ENCODE measurements around the gene TRHDE.

The TRHDE gene

GRCh38 chr12:72250346-72250745, 21.8 kb upstream of the TRHDE start:
- no peaks in the 10 kb centered on the region for H3K36me3 ChIP-seq (ENCODE audit: control insufficient read depth in 1 of 2, insufficient read depth in 2 of 2, low read length in 2 of 2)
- no peaks in the 10 kb centered on the region for H3K4me1 ChIP-seq (ENCODE audit: control insufficient read depth in 1 of 2, insufficient read depth in 2 of 2, low read length in 2 of 2)
- H3K27me3 ChIP-seq (ENCODE audit: control insufficient read depth in 1 of 2, insufficient read depth in 2 of 2, low read length in 2 of 2) = no peaks in the 10 kb centered on the region
- H3K27ac ChIP-seq (ENCODE audit: low read depth, low read length) = no peak overlapping the region
- no peaks in the 10 kb centered on the region for H3K9me3 ChIP-seq (ENCODE audit: control insufficient read depth in 1 of 2, low read length in 2 of 2)
- H3K4me3 ChIP-seq (ENCODE audit: low read depth in 1 of 2, low read length in 2 of 2) = no peak overlapping the region
- no peak overlapping the region for H3K9ac ChIP-seq (ENCODE audit: low read depth in 1 of 2, low read length in 2 of 2)

GRCh38 chr12:72256725-72257124, 15.4 kb upstream of the TRHDE start:
- H3K4me1 ChIP-seq (ENCODE audit: control insufficient read depth in 1 of 2, insufficient read depth in 2 of 2, low read length in 2 of 2) = no peaks in the 10 kb centered on the region
- H3K4me3 ChIP-seq (ENCODE audit: low read depth in 1 of 2, low read length in 2 of 2) = no peak overlapping the region
- H3K36me3 ChIP-seq (ENCODE audit: control insufficient read depth in 1 of 2, insufficient read depth in 2 of 2, low read length in 2 of 2) = no peaks in the 10 kb centered on the region
- H3K9ac ChIP-seq (ENCODE audit: low read depth in 1 of 2, low read length in 2 of 2) = no peak overlapping the region
- H3K27me3 ChIP-seq (ENCODE audit: control insufficient read depth in 1 of 2, insufficient read depth in 2 of 2, low read length in 2 of 2) = peaks cover 0 to 2% of the 10 kb centered on the region in 2 donors
- H3K9me3 ChIP-seq (ENCODE audit: control insufficient read depth in 1 of 2, low read length in 2 of 2) = no peaks in the 10 kb centered on the region
- H3K27ac ChIP-seq (ENCODE audit: low read depth, low read length) = no peak overlapping the region

GRCh38 chr12:72261885-72262284, 10.3 kb upstream of the TRHDE start:
- Histone ChIP-seq H3K36me3 (ENCODE audit: control insufficient read depth in 1 of 2, insufficient read depth in 2 of 2, low read length in 2 of 2) (no peaks in the 10 kb centered on the region), H3K9me3 (ENCODE audit: control insufficient read depth in 1 of 2, low read length in 2 of 2) (no peaks in the 10 kb centered on the region), H3K4me1 (ENCODE audit: control insufficient read depth in 1 of 2, insufficient read depth in 2 of 2, low read length in 2 of 2) (no peaks in the 10 kb centered on the region), H3K27ac (ENCODE audit: low read depth, low read length) (no peak overlapping the region), H3K27me3 (ENCODE audit: control insufficient read depth in 1 of 2, insufficient read depth in 2 of 2, low read length in 2 of 2) (peaks cover 0 to 5% of the 10 kb centered on the region in 2 donors), H3K9ac (ENCODE audit: low read depth in 1 of 2, low read length in 2 of 2) (no peak overlapping the region), H3K4me3 (ENCODE audit: low read depth in 1 of 2, low read length in 2 of 2) (no peak overlapping the region)

GRCh38 chr12:72264548-72265175, 7.5 kb upstream of the TRHDE start:
- no peaks in the 10 kb centered on the region for H3K9me3 ChIP-seq (ENCODE audit: control insufficient read depth in 1 of 2, low read length in 2 of 2)
- H3K9ac ChIP-seq (ENCODE audit: low read depth in 1 of 2, low read length in 2 of 2) = no peak overlapping the region
- no peak overlapping the region for H3K4me3 ChIP-seq (ENCODE audit: low read depth in 1 of 2, low read length in 2 of 2)
- peaks cover 0 to 5% of the 10 kb centered on the region in 2 donors for H3K27me3 ChIP-seq (ENCODE audit: control insufficient read depth in 1 of 2, insufficient read depth in 2 of 2, low read length in 2 of 2)
- no peak overlapping the region for H3K27ac ChIP-seq (ENCODE audit: low read depth, low read length)
- no peaks in the 10 kb centered on the region for H3K4me1 ChIP-seq (ENCODE audit: control insufficient read depth in 1 of 2, insufficient read depth in 2 of 2, low read length in 2 of 2)
- H3K36me3 ChIP-seq (ENCODE audit: control insufficient read depth in 1 of 2, insufficient read depth in 2 of 2, low read length in 2 of 2) = no peaks in the 10 kb centered on the region

- Histone ChIP-seq H3K4me3 (ENCODE audit: low read depth in 1 of 2, low read length in 2 of 2) (no peak overlapping the region), H3K27me3 (ENCODE audit: control insufficient read depth in 1 of 2, insufficient read depth in 2 of 2, low read length in 2 of 2) (peaks cover 24 to 25% of the 10 kb centered on the region in 2 donors), H3K9ac (ENCODE audit: low read depth in 1 of 2, low read length in 2 of 2) (no peak overlapping the region), H3K27ac (ENCODE audit: low read depth, low read length) (no peak overlapping the region), H3K4me1 (ENCODE audit: control insufficient read depth in 1 of 2, insufficient read depth in 2 of 2, low read length in 2 of 2) (peaks cover 0 to 11% of the 10 kb centered on the region in 2 donors), H3K36me3 (ENCODE audit: control insufficient read depth in 1 of 2, insufficient read depth in 2 of 2, low read length in 2 of 2) (no peaks in the 10 kb centered on the region), H3K9me3 (ENCODE audit: control insufficient read depth in 1 of 2, low read length in 2 of 2) (no peaks in the 10 kb centered on the region)
Measured at GRCh38 chr12:72267974-72268373, 4.2 kb upstream of the TRHDE start.

- no peak overlapping the region for H3K4me3 ChIP-seq (ENCODE audit: low read depth in 1 of 2, low read length in 2 of 2)
- peaks cover 1 to 15% of the 10 kb centered on the region in 2 donors for H3K4me1 ChIP-seq (ENCODE audit: control insufficient read depth in 1 of 2, insufficient read depth in 2 of 2, low read length in 2 of 2)
- peaks cover 28% of the 10 kb centered on the region in 2 donors for H3K27me3 ChIP-seq (ENCODE audit: control insufficient read depth in 1 of 2, insufficient read depth in 2 of 2, low read length in 2 of 2)
- no peak overlapping the region for H3K27ac ChIP-seq (ENCODE audit: low read depth, low read length)
- H3K9ac ChIP-seq (ENCODE audit: low read depth in 1 of 2, low read length in 2 of 2) = no peak overlapping the region
- no peaks in the 10 kb centered on the region for H3K36me3 ChIP-seq (ENCODE audit: control insufficient read depth in 1 of 2, insufficient read depth in 2 of 2, low read length in 2 of 2)
- H3K9me3 ChIP-seq (ENCODE audit: control insufficient read depth in 1 of 2, low read length in 2 of 2) = no peaks in the 10 kb centered on the region
Measured at GRCh38 chr12:72268386-72268785, 3.8 kb upstream of the TRHDE start.

GRCh38 chr12:72269491-72269890, 2.7 kb upstream of the TRHDE start:
- H3K4me3 ChIP-seq (ENCODE audit: low read depth in 1 of 2, low read length in 2 of 2) = no peak overlapping the region
- no peaks in the 10 kb centered on the region for H3K36me3 ChIP-seq (ENCODE audit: control insufficient read depth in 1 of 2, insufficient read depth in 2 of 2, low read length in 2 of 2)
- H3K4me1 ChIP-seq (ENCODE audit: control insufficient read depth in 1 of 2, insufficient read depth in 2 of 2, low read length in 2 of 2) = peaks cover 4 to 17% of the 10 kb centered on the region in 2 donors
- no peak overlapping the region for H3K9ac ChIP-seq (ENCODE audit: low read depth in 1 of 2, low read length in 2 of 2)
- peaks cover 36 to 39% of the 10 kb centered on the region in 2 donors for H3K27me3 ChIP-seq (ENCODE audit: control insufficient read depth in 1 of 2, insufficient read depth in 2 of 2, low read length in 2 of 2)
- no peaks in the 10 kb centered on the region for H3K9me3 ChIP-seq (ENCODE audit: control insufficient read depth in 1 of 2, low read length in 2 of 2)
- H3K27ac ChIP-seq (ENCODE audit: low read depth, low read length) = no peak overlapping the region

GRCh38 chr12:72270246-72270645, 1.9 kb upstream of the TRHDE start:
- H3K9me3 ChIP-seq (ENCODE audit: control insufficient read depth in 1 of 2, low read length in 2 of 2) = no peaks in the 10 kb centered on the region
- H3K9ac ChIP-seq (ENCODE audit: low read depth in 1 of 2, low read length in 2 of 2) = no peak overlapping the region
- H3K4me3 ChIP-seq (ENCODE audit: low read depth in 1 of 2, low read length in 2 of 2) = no peak overlapping the region
- H3K36me3 ChIP-seq (ENCODE audit: control insufficient read depth in 1 of 2, insufficient read depth in 2 of 2, low read length in 2 of 2) = no peaks in the 10 kb centered on the region
- H3K27ac ChIP-seq (ENCODE audit: low read depth, low read length) = no peak overlapping the region
- H3K27me3 ChIP-seq (ENCODE audit: control insufficient read depth in 1 of 2, insufficient read depth in 2 of 2, low read length in 2 of 2) = peaks cover 41 to 43% of the 10 kb centered on the region in 2 donors
- H3K4me1 ChIP-seq (ENCODE audit: control insufficient read depth in 1 of 2, insufficient read depth in 2 of 2, low read length in 2 of 2) = peaks cover 4 to 17% of the 10 kb centered on the region in 2 donors

- Histone ChIP-seq H3K9me3 (ENCODE audit: control insufficient read depth in 1 of 2, low read length in 2 of 2) (no peaks in the 10 kb centered on the region), H3K9ac (ENCODE audit: low read depth in 1 of 2, low read length in 2 of 2) (no peak overlapping the region), H3K4me1 (ENCODE audit: control insufficient read depth in 1 of 2, insufficient read depth in 2 of 2, low read length in 2 of 2) (peaks cover 4 to 17% of the 10 kb centered on the region in 2 donors), H3K36me3 (ENCODE audit: control insufficient read depth in 1 of 2, insufficient read depth in 2 of 2, low read length in 2 of 2) (no peaks in the 10 kb centered on the region), H3K27ac (ENCODE audit: low read depth, low read length) (no peak overlapping the region), H3K4me3 (ENCODE audit: low read depth in 1 of 2, low read length in 2 of 2) (peak overlapping the region; percentile 68 to 71), H3K27me3 (ENCODE audit: control insufficient read depth in 1 of 2, insufficient read depth in 2 of 2, low read length in 2 of 2) (peaks cover 41 to 43% of the 10 kb centered on the region in 2 donors)
Measured at GRCh38 chr12:72270961-72271360, 1.2 kb upstream of the TRHDE start.

- peaks cover 4 to 17% of the 10 kb centered on the region in 2 donors for H3K4me1 ChIP-seq (ENCODE audit: control insufficient read depth in 1 of 2, insufficient read depth in 2 of 2, low read length in 2 of 2)
- H3K36me3 ChIP-seq (ENCODE audit: control insufficient read depth in 1 of 2, insufficient read depth in 2 of 2, low read length in 2 of 2) = no peaks in the 10 kb centered on the region
- H3K9me3 ChIP-seq (ENCODE audit: control insufficient read depth in 1 of 2, low read length in 2 of 2) = no peaks in the 10 kb centered on the region
- H3K4me3 ChIP-seq (ENCODE audit: low read depth in 1 of 2, low read length in 2 of 2) = peak overlapping the region; percentile 68 to 71
- H3K27me3 ChIP-seq (ENCODE audit: control insufficient read depth in 1 of 2, insufficient read depth in 2 of 2, low read length in 2 of 2) = peaks cover 41 to 46% of the 10 kb centered on the region in 2 donors
- no peak overlapping the region for H3K27ac ChIP-seq (ENCODE audit: low read depth, low read length)
- no peak overlapping the region for H3K9ac ChIP-seq (ENCODE audit: low read depth in 1 of 2, low read length in 2 of 2)
Measured at GRCh38 chr12:72271451-72272090, 599 bp upstream of the TRHDE start.

Measured in duodenal mucosa (tissue), 2 donors.